HepG2 (cell line): ENCODE measurements around the gene UVSSA. TPM values are rescaled to one million over a fixed set of nuclear protein-coding genes. Genes with fewer than 3 reads are reported as not detected.

Source experiments
- ATAC-seq: fragments of 200-7000 bp; cut with Tn5 transposase; 3 replicates; pipeline ENCODE4 v1.9.1; 2020; ENCODE audit warnings: mild to moderate bottlenecking, moderate library complexity
- BruUV-seq: library from RNA; stranded (reverse); fragments of 400-500 nt; replicated peaks from 2 replicates; lab custom pipeline; 2021; lab: Mats Ljungman, UMichigan
- CTCF ChIA-PET: fragments of 300-600 bp; formaldehyde crosslinking; extraction: SDS; loops from one replicate; lab custom pipeline; 2021; ENCODE audit warnings: low total read pairs, inconsistent platforms, low intra/inter-chr PET ratio; lab: Yijun Ruan, JAX
- POLR2A ChIA-PET: fragments of 350-600 bp; sonication (Branson Sonifier 250); formaldehyde crosslinking; loops from one replicate; lab custom pipeline; 2020; ENCODE audit warnings: antibody characterized with exemption, inconsistent platforms; lab: Yijun Ruan, JAX
- DNase-seq: peaks from one replicate; pipeline ENCODE4 v3.0.0-alpha.2; 2015; ENCODE audit warnings: low spot score
- FAIRE-seq: peaks from 3 replicates; lab custom pipeline; 2011; peaks lifted over from hg19 to GRCh38; lab: Jason Lieb, UNC
- H2AFZ ChIP-seq: one replicate; pipeline ENCODE4 v1.6.1; 2011; ENCODE audit warnings: low read length, inconsistent platforms
- H3K27ac ChIP-seq: fragments of 300-600 bp; 3 replicates; pipeline ENCODE4 v1.8.0; 2011; ENCODE audit warnings: mixed run types, mild to moderate bottlenecking, mixed read lengths, low read length, inconsistent platforms; ENCODE audit not compliant: insufficient read depth; ENCODE audit errors: extremely low read length
- H3K27me3 ChIP-seq, 2 experiments: fragments of 200-600 bp in 1 of 2; 2 replicates in 1 of 2; 3 replicates in 1 of 2; pipeline versions ENCODE4 v1.6.0 to v1.8.0; 2011; ENCODE audit warnings: low read length in 2 of 2, mild to moderate bottlenecking in 2 of 2, moderate library complexity in 2 of 2, inconsistent platforms in 1 of 2; ENCODE audit not compliant: insufficient read depth in 2 of 2, control insufficient read depth in 1 of 2
- H3K36me3 ChIP-seq, 2 experiments: fragments of 200-600 bp in 1 of 2; replicated peaks in 1 of 2; 2 replicates in 1 of 2; 3 replicates in 1 of 2; pipeline versions ENCODE4 v1.5.1 to v1.8.0; 2011; ENCODE audit warnings: low read length in 2 of 2, inconsistent platforms in 1 of 2; ENCODE audit not compliant: insufficient read depth in 2 of 2, control insufficient read depth in 1 of 2
- H3K4me1 ChIP-seq: 2 replicates; pipeline ENCODE4 v1.5.1; 2012; ENCODE audit warnings: low read length, inconsistent platforms; ENCODE audit not compliant: insufficient read depth
- H3K4me2 ChIP-seq: 2 replicates; pipeline ENCODE4 v1.6.0; 2011; ENCODE audit warnings: low read depth, low read length, inconsistent platforms
- H3K4me3 ChIP-seq, 3 experiments: fragments of 200-600 bp in 1 of 3; sonication (generic), shearing (Covaris generic) in 1 of 3; replicated peaks in 1 of 3; 2 replicates each; pipeline ENCODE4 v1.5.1; 2011 to 2016; ENCODE audit warnings: low read length in 3 of 3, inconsistent platforms in 2 of 3, low read depth in 2 of 3, mild to moderate bottlenecking in 2 of 3, control low read depth in 1 of 3, mixed read lengths in 1 of 3; ENCODE audit not compliant: insufficient read depth in 1 of 3
- H3K79me2 ChIP-seq: one replicate; pipeline ENCODE4 v1.6.1; 2011; ENCODE audit warnings: low read length, inconsistent platforms; ENCODE audit not compliant: insufficient read depth
- H3K9ac ChIP-seq: 2 replicates; pipeline ENCODE4 v1.6.0; 2011; ENCODE audit warnings: mild to moderate bottlenecking, low read depth, low read length, inconsistent platforms; ENCODE audit not compliant: insufficient read depth
- H3K9me3 ChIP-seq: 2 replicates; pipeline ENCODE4 v1.5.1; 2012; ENCODE audit warnings: mild to moderate bottlenecking, low read length
- H4K20me1 ChIP-seq: 2 replicates; pipeline ENCODE4 v1.6.0; 2011; ENCODE audit warnings: inconsistent platforms, mild to moderate bottlenecking, low read length, moderate library complexity; ENCODE audit not compliant: insufficient read depth
- ELF3 ChIP-seq: IDR thresholded peaks from 2 replicates; pipeline ENCODE4 v1.6.1; 2016; ENCODE audit warnings: missing genetic modification reagents, missing compliant biosample characterization
- HMGXB4 ChIP-seq, 2 experiments: sonication (generic) in 1 of 2; formaldehyde crosslinking in 1 of 2; IDR thresholded peaks; 2 replicates each; pipeline versions ENCODE4 v1.4.0 to v1.6.1; 2018 to 2020; ENCODE audit warnings: missing genetic modification reagents in 2 of 2, borderline replicate concordance in 1 of 2, low read depth in 1 of 2, mild to moderate bottlenecking in 1 of 2, missing biosample characterization in 1 of 2
- PRDM4 ChIP-seq: sonication (generic); formaldehyde crosslinking; IDR thresholded peaks from 2 replicates; pipeline ENCODE4 v1.9.0; 2021; ENCODE audit warnings: missing genetic modification reagents, borderline replicate concordance
- STAG1 ChIP-seq: sonication (generic); formaldehyde crosslinking; IDR thresholded peaks from 2 replicates; pipeline ENCODE4 v1.4.0; 2020; ENCODE audit warnings: missing genetic modification reagents
- ZBTB3 ChIP-seq: sonication (generic); formaldehyde crosslinking; IDR thresholded peaks from 2 replicates; pipeline ENCODE4 v1.4.0; 2020; ENCODE audit warnings: low read depth, mild to moderate bottlenecking, moderate library complexity, missing genetic modification reagents, borderline replicate concordance
- ZNF12 ChIP-seq: sonication (generic); formaldehyde crosslinking; IDR thresholded peaks from 2 replicates; pipeline ENCODE4 v1.5.0; 2020; ENCODE audit warnings: missing genetic modification reagents
- WGBS: methylation state at CpG from one replicate; pipeline ENCODE4 v1.1.6; 2017; ENCODE audit warnings: low lambda C conversion rate; 5-methylcytosine and 5-hydroxymethylcytosine counted together
- in situ Hi-C: cut with HindIII; loops from 2 replicates; pipeline ENCODE4 v1.10.0; 2017; ENCODE audit warnings: low pct_unique_long_range_greater_than_20kb; ENCODE audit not compliant: extremely low pct_ligation_motif_present
- intact Hi-C: fragments of 100-400 bp; cut with micrococcal nuclease; formaldehyde crosslinking; loops from one replicate; pipeline ENCODE4 v1.10.0; 2022; ENCODE audit not compliant: unreplicated experiment
- polyA plus RNA-seq, 8 experiments: library from polyadenylated mRNA; depleted of rRNA in 3 of 8; stranded (reverse) in 7 of 8; unstranded in 1 of 8; fragments of >200 nt; fragmentation: Illumina TruSeq in 4 of 8; extraction: Trizol in 4 of 8; gene quantifications; 2 replicates each; pipeline versions ENCODE4 v1.2.1 to v1.2.3, GENCODE V29; 2011 to 2016; ENCODE audit warnings: low read depth in 4 of 8, missing spikeins in 1 of 8, mixed read lengths in 1 of 8; ENCODE audit not compliant: insufficient read depth in 1 of 8
- total RNA-seq, 5 experiments: library from RNA; depleted of rRNA; stranded (reverse); fragments of >200 nt; fragmentation: Illumina TruSeq; extraction: Trizol; gene quantifications; 2 replicates each; pipeline ENCODE4 v1.2.3, GENCODE V29; 2016; ENCODE audit warnings: low read depth in 1 of 5

UVSSA gene
- total and polyA plus RNA-seq, 2 of the 13 experiments (the other 11 are each of a cell fraction or from before 2014, with no cell fraction given): 4.6 to 8.4 TPM

DNA sequence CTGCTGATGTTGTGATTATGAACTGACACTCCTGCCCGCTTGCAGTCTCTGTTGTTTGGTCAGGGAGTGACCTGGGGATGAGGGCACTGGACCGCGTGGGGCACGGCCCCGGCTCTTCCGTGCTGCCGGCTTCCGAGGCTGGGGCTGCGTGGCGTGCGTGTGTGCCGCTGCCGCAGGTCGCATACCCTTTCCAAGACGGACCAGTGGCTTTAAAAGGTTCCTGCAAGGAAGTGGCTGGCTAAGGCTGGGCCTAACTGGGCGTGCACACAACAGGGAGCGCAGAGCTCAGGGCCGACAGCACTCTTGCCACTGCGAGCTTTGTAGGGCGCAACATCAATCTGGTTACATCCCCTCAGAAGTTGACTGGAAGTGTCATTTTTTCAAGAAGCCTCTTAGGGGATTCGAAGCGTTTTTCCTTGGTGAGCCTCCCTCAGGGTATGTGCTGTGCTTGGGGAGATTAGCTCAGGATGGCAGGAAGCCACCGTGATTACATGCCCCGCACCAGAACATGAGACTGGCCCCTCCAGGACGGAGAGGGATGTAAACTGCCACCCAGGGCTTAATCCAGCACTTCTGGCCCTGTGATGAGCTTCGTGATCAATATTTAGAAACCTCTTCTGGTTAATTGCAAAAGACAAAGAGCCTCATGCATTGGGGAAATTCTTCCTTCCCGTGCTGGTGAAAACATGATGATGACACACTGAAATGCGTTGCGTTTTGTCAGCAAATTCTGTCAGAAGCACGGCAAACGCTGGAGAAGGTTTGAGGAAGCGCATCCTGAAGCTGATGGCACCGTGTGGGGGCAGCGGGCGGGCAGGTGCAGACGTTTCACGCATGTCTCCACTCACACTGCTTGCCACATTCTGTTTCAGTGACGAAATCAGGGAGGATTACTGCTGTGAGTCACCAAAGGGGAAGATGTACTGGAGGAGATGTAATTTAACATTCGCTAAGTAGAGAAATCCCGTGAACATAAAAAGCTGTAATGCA, 46.2 kb upstream of the UVSSA start (continued):
- TF ChIP-seq HMGXB4 (CRISPR knock-in tag; IDR thresholded peaks at IDR 0.05; ENCODE audit: borderline replicate concordance in 1 of 2, low read depth in 1 of 2) (no peak), STAG1 (CRISPR knock-in tag) (no peak), PRDM4 (CRISPR knock-in tag) (no peak)

GRCh38 chr4:1302159-1302558, 44.8 kb upstream of the UVSSA start:
- Histone ChIP-seq H3K27me3 (no peaks in the 10 kb centered on the region), H3K4me2 (no peak overlapping the region), H3K9ac (no peak overlapping the region), H3K4me3 (no peak overlapping the region)
- ATAC-seq: no peak
- CTCF ChIA-PET: no interaction called here
- 37% methylated on average over 4 of the region's 4 CpGs for WGBS
- TF ChIP-seq ZNF12 (CRISPR knock-in tag): peak; percentile 91
- no peak for TF ChIP-seq ZBTB3
- TF ChIP-seq ELF3 (CRISPR knock-in tag): no peak
- TF ChIP-seq, all 625 proteins: peak for 1
- peaks cover 22% of the 10 kb centered on the region for H3K4me1 ChIP-seq
- H4K20me1 ChIP-seq: peaks cover 22% of the 10 kb centered on the region; the same call in 1 of the 2 replicates
- H3K79me2 ChIP-seq: peaks cover 79% of the 10 kb centered on the region
- H3K36me3 ChIP-seq: peaks cover 19 to 32% of the 10 kb centered on the region in 2 experiments; a peak in 4 of 5 replicates
- POLR2A ChIA-PET: interaction anchor here (1.0 kb wide), 1 partner anchor 8 kb away, joined by 3 read pairs; no protein-coding TSS in a partner anchor
- FAIRE-seq (no peak), DNase-seq (no peak)
- H3K9me3 ChIP-seq: no peaks in the 10 kb centered on the region
- intact Hi-C loops (no loop called here), in situ Hi-C loops (no loop called here)
- no peak overlapping the region for H2AFZ ChIP-seq
- no peak overlapping the region for H3K27ac ChIP-seq
- BruUV-seq: TSS peak; percentile 31
